Tibial nerve (tissue), 4 donors: Measurements from ENCODE around the gene LONP1. TPM values are rescaled to one million over a fixed set of nuclear protein-coding genes. Genes with fewer than 3 reads are reported as not detected.
"Not testable (repeated sequence)": the region's sequence is repeated elsewhere in the genome, so short reads cannot be mapped to it uniquely, and the experiment has no call there.

Experiments used
- DNase-seq, 2 donors: peaks; one replicate each; pipeline ENCODE4 v3.0.0-alpha.2; 2019; ENCODE audit warnings: low spot score in 2 of 2
- H3K27ac ChIP-seq, 4 donors: fragments of 200-600 bp; sonication (generic) in 3 of 4; one replicate each; pipeline ENCODE4 v1.5.1; 2017 to 2019; ENCODE audit warnings: mild to moderate bottlenecking in 1 of 4
- H3K27me3 ChIP-seq, 2 donors: fragments of 200-600 bp; sonication (generic) in 1 of 2; one replicate each; pipeline versions ENCODE4 v1.5.1 to v1.6.0; 2017 to 2019
- H3K36me3 ChIP-seq, 3 donors: fragments of 200-600 bp; sonication (generic); one replicate each; pipeline ENCODE4 v1.5.1; 2018 to 2019
- H3K4me1 ChIP-seq, 4 donors: fragments of 200-600 bp; sonication (generic) in 3 of 4; one replicate each; pipeline ENCODE4 v1.5.1; 2017 to 2019
- H3K4me3 ChIP-seq, 4 donors: fragments of 200-600 bp; sonication (generic) in 3 of 4; one replicate each; pipeline ENCODE4 v1.5.1; 2017 to 2019; ENCODE audit warnings: mild to moderate bottlenecking in 1 of 4, moderate library complexity in 1 of 4
- H3K9me3 ChIP-seq, 4 donors: fragments of 200-600 bp; sonication (generic) in 3 of 4; one replicate each; pipeline ENCODE4 v1.5.1; 2017 to 2019
- CTCF ChIP-seq, 5 experiments: fragments of 200-600 bp in 3 of 5; fragments of 450-650 bp in 2 of 5; sonication (generic) in 3 of 5; IDR thresholded peaks; one replicate each; pipeline ENCODE4 v1.5.1; 2016 to 2019; ENCODE audit warnings: antibody characterized with exemption in 5 of 5, mild to moderate bottlenecking in 3 of 5, moderate library complexity in 2 of 5
- EP300 ChIP-seq, 2 donors: sonication (generic); formaldehyde crosslinking; IDR thresholded peaks; one replicate each; pipeline ENCODE4 v1.6.1; 2017; ENCODE audit warnings: antibody characterized with exemption in 2 of 2, mild to moderate bottlenecking in 1 of 2
- POLR2A ChIP-seq, 2 donors: fragments of 450-650 bp; IDR thresholded peaks; one replicate each; pipeline ENCODE4 v1.6.1; 2017; ENCODE audit warnings: antibody characterized with exemption in 2 of 2, mild to moderate bottlenecking in 2 of 2, moderate library complexity in 2 of 2
- WGBS, 2 donors: methylation state at CpG; one replicate each; pipeline ENCODE4 v1.1.5; 2018; 5-methylcytosine and 5-hydroxymethylcytosine counted together
- total RNA-seq, 4 donors: library from RNA; depleted of rRNA; stranded (reverse); fragments of >200 nt; gene quantifications; one replicate each; pipeline ENCODE4 v1.1.0, GENCODE V29; 2016

LONP1 gene
- total RNA-seq, 4 donors from 2014 or later: 107 to 116 (median 110) TPM

- no peaks in the 10 kb centered on the region for H3K27me3 ChIP-seq
- no peak overlapping the region for H3K27ac ChIP-seq
- H3K9me3 ChIP-seq: no peaks in the 10 kb centered on the region
- TF ChIP-seq POLR2A (IDR thresholded peaks at IDR 0.05) (no peak), CTCF (IDR thresholded peaks at IDR 0.05) (no peak), EP300 (IDR thresholded peaks at IDR 0.05) (no peak)
- H3K36me3 ChIP-seq: no peaks in the 10 kb centered on the region
- 77 to 82% methylated on average over 7 of the region's 7 CpGs for WGBS, 2 donors
- H3K4me3 ChIP-seq: no peak overlapping the region
- no peaks in the 10 kb centered on the region for H3K4me1 ChIP-seq
- no peak for DNase-seq
Observed at GRCh38 chr19:5751709-5752108, 31.8 kb upstream of the LONP1 start.

GRCh38 chr19:5749505-5749904 lies 29.6 kb upstream of the LONP1 start:
- DNase-seq: no peak
- 85 to 87% methylated on average over 5 of the region's 5 CpGs for WGBS, 2 donors
- Histone ChIP-seq H3K27ac (no peak overlapping the region), H3K9me3 (no peaks in the 10 kb centered on the region), H3K4me3 (no peak overlapping the region), H3K4me1 (no peaks in the 10 kb centered on the region), H3K36me3 (no peaks in the 10 kb centered on the region), H3K27me3 (no peaks in the 10 kb centered on the region)
- TF ChIP-seq EP300 (IDR thresholded peaks at IDR 0.05): no peak
- no peak for TF ChIP-seq CTCF (IDR thresholded peaks at IDR 0.05)
- TF ChIP-seq POLR2A (IDR thresholded peaks at IDR 0.05): no peak

GRCh38 chr19:5748920-5749319 lies 29.0 kb upstream of the LONP1 start:
- not testable (repeated sequence) for H3K4me3 ChIP-seq, H3K9me3 ChIP-seq, H3K27ac ChIP-seq, H3K27me3 ChIP-seq, DNase-seq, H3K36me3 ChIP-seq, H3K4me1 ChIP-seq
- WGBS, 2 donors: 26 to 40% methylated on average over 6 of the region's 6 CpGs

GRCh38 chr19:5744999-5745398 lies 25.1 kb upstream of the LONP1 start:
- H3K4me3 ChIP-seq, H3K9me3 ChIP-seq, H3K27ac ChIP-seq, H3K36me3 ChIP-seq, H3K4me1 ChIP-seq, H3K27me3 ChIP-seq, DNase-seq: not testable (repeated sequence)
- 85 to 92% methylated on average over 9 to 10 of the region's 10 CpGs for WGBS, 2 donors

GRCh38 chr19:5743630-5744029 lies 23.7 kb upstream of the LONP1 start:
- Histone ChIP-seq H3K4me1 (no peaks in the 10 kb centered on the region), H3K27ac (no peak overlapping the region), H3K9me3 (peaks cover 0 to 4% (median 0%) of the 10 kb centered on the region in 4 donors), H3K36me3 (no peaks in the 10 kb centered on the region), H3K27me3 (no peaks in the 10 kb centered on the region), H3K4me3 (no peak overlapping the region)
- no peak for DNase-seq
- TF ChIP-seq CTCF (IDR thresholded peaks at IDR 0.05) (no peak), POLR2A (IDR thresholded peaks at IDR 0.05) (no peak), EP300 (IDR thresholded peaks at IDR 0.05) (no peak)

- DNase-seq: no peak
- Histone ChIP-seq H3K27ac (no peak overlapping the region), H3K9me3 (peaks cover 0 to 4% (median 0%) of the 10 kb centered on the region in 4 donors), H3K27me3 (no peaks in the 10 kb centered on the region), H3K36me3 (no peaks in the 10 kb centered on the region), H3K4me3 (no peak overlapping the region), H3K4me1 (no peaks in the 10 kb centered on the region)
- 86 to 88% methylated on average over 19 of the region's 19 CpGs for WGBS, 2 donors
- TF ChIP-seq CTCF (IDR thresholded peaks at IDR 0.05) (no peak), EP300 (IDR thresholded peaks at IDR 0.05) (no peak), POLR2A (IDR thresholded peaks at IDR 0.05) (no peak)
Observed at GRCh38 chr19:5742051-5742450, 22.1 kb upstream of the LONP1 start.
